Measurements from ENCODE around the gene PPP1R14D. TPM values are rescaled to one million over a fixed set of nuclear protein-coding genes. Genes with fewer than 3 reads are reported as not detected.

The PPP1R14D gene
- total and polyA plus RNA-seq, 2 donors (not counting 3 experiments of a cell fraction or from before 2014, with no cell fraction given), result not detected

- Histone ChIP-seq H3K27me3 (ENCODE audit: control insufficient read depth in 2 of 2, insufficient read depth in 2 of 2, low read length in 2 of 2) (no peaks in the 10 kb centered on the region), H3K9ac (replicated peaks; ENCODE audit: extremely low read depth, insufficient read depth, low read length) (no peak overlapping the region), H2AFZ (ENCODE audit: low read depth, low read length) (no peak overlapping the region), H3K79me2 (ENCODE audit: control insufficient read depth, insufficient read depth, low read length) (no peaks in the 10 kb centered on the region), H3K27ac (ENCODE audit: insufficient read depth, low read depth, low read length) (no peak overlapping the region), H3K4me3 (replicated peaks in 1 of 3; ENCODE audit: insufficient read depth in 1 of 3, low read depth in 1 of 3, low read length in 3 of 3) (no peak overlapping the region), H3K9me1 (replicated peaks; ENCODE audit: control insufficient read depth, extremely low read depth, insufficient read depth, low read length) (no peaks in the 10 kb centered on the region), H3K36me3 (ENCODE audit: control insufficient read depth in 2 of 2, extremely low read depth in 1 of 2, insufficient read depth in 2 of 2, low read length in 2 of 2) (no peaks in the 10 kb centered on the region), H3K4me2 (ENCODE audit: insufficient read depth, low read length) (no peak overlapping the region), H3K4me1 (ENCODE audit: control insufficient read depth, extremely low read depth, insufficient read depth, low read length) (no peaks in the 10 kb centered on the region), H4K20me1 (replicated peaks; ENCODE audit: control insufficient read depth, extremely low read depth, insufficient read depth, low read length) (no peaks in the 10 kb centered on the region), H3K9me3 (replicated peaks; ENCODE audit: control insufficient read depth, insufficient read depth, low read length) (no peaks in the 10 kb centered on the region)
- TF ChIP-seq CTCF (IDR thresholded peaks at IDR 0.05; ENCODE audit: extremely low read depth in 1 of 2, insufficient read depth in 1 of 2, low read depth in 1 of 2, low read length in 2 of 2), result no peak
- no peak for TF ChIP-seq POLR2AphosphoS5 (IDR thresholded peaks at IDR 0.05; ENCODE audit: insufficient read depth, low read depth, low read length)
- no peak for TF ChIP-seq POLR2A (IDR thresholded peaks at IDR 0.05; ENCODE audit: low read depth, low read length)
- TF ChIP-seq MYC (IDR thresholded peaks at IDR 0.05; ENCODE audit: low read depth, low read length), result no peak
- no peak for TF ChIP-seq EZH2 (IDR thresholded peaks at IDR 0.05; ENCODE audit: borderline replicate concordance, low read depth, low read length, severe bottlenecking)
- TF ChIP-seq JUN (IDR thresholded peaks at IDR 0.05; ENCODE audit: borderline replicate concordance, insufficient read depth, insufficient read length, low read depth), result no peak
- no peak for TF ChIP-seq FOS (IDR thresholded peaks at IDR 0.05; ENCODE audit: borderline replicate concordance, insufficient read depth, low read length)
- TF ChIP-seq MAX (IDR thresholded peaks at IDR 0.05; ENCODE audit: insufficient read depth, insufficient read length), result no peak
- no peak for TF ChIP-seq GATA2 (IDR thresholded peaks at IDR 0.05; ENCODE audit: insufficient read depth, insufficient read length, low read depth, low read length)
- DNase-seq (ENCODE audit: low read depth, low spot score) (no peak), FAIRE-seq (no peak)
- ChIA-PET CTCF (interaction anchor here (1.0 kb wide), 1 partner anchor 23 kb away, joined by 3 read pairs; no protein-coding TSS in a partner anchor), POLR2A (no interaction called here)
- BruUV-seq (replicated peaks), result no TSS peak
- intact Hi-C loops (cut with micrococcal nuclease) (no loop called here), dilution Hi-C loops (cut with MboI; ENCODE audit: extremely low pct_ligation_motif_present, low sequenced_read_pairs) (no loop called here)
These were observed 7.5 kb upstream of the PPP1R14D start for GRCh38 chr15:40836020-40836419.

Measured in endothelial cell of umbilical vein (primary cell).